PC-3 (cell line): ENCODE measurements around the gene BCR.

Source experiments
- EZH2phosphoT487 ChIP-seq: fragments of 300-600 bp; sonication (generic); IDR thresholded peaks from 2 replicates; pipeline ENCODE4 v1.6.1; 2018; ENCODE audit warnings: mild to moderate bottlenecking, antibody characterized with exemption, low read length, borderline replicate concordance
- TF ChIP-seq, protein P1 (sequence below): fragments of 300-600 bp; sonication (generic); conservative IDR thresholded peaks from 2 replicates; pipeline ENCODE4 v1.5.1; 2017; ENCODE audit warnings: antibody characterized with exemption, low read depth, mild to moderate bottlenecking, low read length

DNA sequence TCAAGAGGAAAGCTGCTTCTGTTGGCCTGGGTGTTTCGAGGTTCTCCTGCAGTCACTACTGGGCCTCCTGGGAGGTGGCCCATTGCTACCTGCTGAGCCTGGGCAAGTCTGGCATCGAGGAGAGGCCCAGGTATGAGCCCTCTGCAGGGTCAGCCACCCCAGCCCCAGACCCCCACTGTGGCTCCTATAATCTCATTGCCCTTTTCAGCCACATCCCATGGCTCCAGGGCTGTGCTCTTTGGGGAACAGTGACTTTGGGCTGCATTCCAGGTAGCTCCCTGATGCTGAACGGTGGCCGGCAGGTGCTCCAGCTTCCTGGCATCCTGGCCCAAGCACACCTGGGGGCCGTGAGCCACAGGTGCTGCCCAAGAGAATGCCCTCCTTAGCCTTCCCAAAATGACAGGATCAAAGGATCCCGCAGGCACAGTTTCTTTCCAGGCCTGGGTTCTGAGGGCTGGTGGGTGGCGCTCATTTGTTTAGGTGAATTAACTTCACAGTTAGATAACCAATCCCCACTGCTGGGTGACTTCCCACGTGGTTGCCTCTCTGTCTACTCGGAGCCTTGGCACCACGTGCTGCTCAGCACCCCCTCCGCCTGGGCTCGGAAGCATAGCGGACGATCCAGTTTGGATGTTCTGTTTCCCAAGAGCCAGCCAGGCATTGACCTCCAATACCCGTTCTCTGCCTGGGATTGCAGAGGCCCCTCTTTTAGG lies 97.4 kb downstream of the BCR start:
- TF ChIP-seq, protein P1, sequence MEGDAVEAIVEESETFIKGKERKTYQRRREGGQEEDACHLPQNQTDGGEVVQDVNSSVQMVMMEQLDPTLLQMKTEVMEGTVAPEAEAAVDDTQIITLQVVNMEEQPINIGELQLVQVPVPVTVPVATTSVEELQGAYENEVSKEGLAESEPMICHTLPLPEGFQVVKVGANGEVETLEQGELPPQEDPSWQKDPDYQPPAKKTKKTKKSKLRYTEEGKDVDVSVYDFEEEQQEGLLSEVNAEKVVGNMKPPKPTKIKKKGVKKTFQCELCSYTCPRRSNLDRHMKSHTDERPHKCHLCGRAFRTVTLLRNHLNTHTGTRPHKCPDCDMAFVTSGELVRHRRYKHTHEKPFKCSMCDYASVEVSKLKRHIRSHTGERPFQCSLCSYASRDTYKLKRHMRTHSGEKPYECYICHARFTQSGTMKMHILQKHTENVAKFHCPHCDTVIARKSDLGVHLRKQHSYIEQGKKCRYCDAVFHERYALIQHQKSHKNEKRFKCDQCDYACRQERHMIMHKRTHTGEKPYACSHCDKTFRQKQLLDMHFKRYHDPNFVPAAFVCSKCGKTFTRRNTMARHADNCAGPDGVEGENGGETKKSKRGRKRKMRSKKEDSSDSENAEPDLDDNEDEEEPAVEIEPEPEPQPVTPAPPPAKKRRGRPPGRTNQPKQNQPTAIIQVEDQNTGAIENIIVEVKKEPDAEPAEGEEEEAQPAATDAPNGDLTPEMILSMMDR, result no peak
- TF ChIP-seq EZH2phosphoT487, result no peak
